MM.1S (cell line): ENCODE measurements around the gene TMEM218.
A peak's percentile ranks its signal among the peaks of the same experiment; 100 is the strongest.

Experiments used
- DNase-seq: peaks from one replicate; pipeline ENCODE4 v3.0.0-alpha.2; 2015
- H2AFZ ChIP-seq: fragments of 300-600 bp; sonication (generic); 2 replicates; pipeline ENCODE4 v1.6.0; 2016; ENCODE audit warnings: antibody characterized with exemption, low read length
- H3F3A ChIP-seq: fragments of 300-600 bp; sonication (generic); 2 replicates; pipeline ENCODE4 v1.6.1; 2016; ENCODE audit warnings: mild to moderate bottlenecking, antibody characterized with exemption, low read length, moderate library complexity, mixed read lengths; ENCODE audit not compliant: insufficient read depth
- H3K27ac ChIP-seq: fragments of 300-600 bp; sonication (generic); 2 replicates; pipeline ENCODE4 v1.5.1; 2016; ENCODE audit warnings: mild to moderate bottlenecking, low read length
- H3K27me3 ChIP-seq: fragments of 300-600 bp; sonication (generic); replicated peaks from 2 replicates; pipeline ENCODE4 v1.6.0; 2016; ENCODE audit warnings: low read length; ENCODE audit not compliant: insufficient read depth
- H3K36me3 ChIP-seq: fragments of 300-600 bp; sonication (generic); replicated peaks from 2 replicates; pipeline ENCODE4 v1.6.1; 2016; ENCODE audit warnings: mild to moderate bottlenecking, low read length, mixed read lengths; ENCODE audit not compliant: insufficient read depth
- H3K4me1 ChIP-seq: fragments of 300-600 bp; sonication (generic); 2 replicates; pipeline ENCODE4 v1.6.1; 2016; ENCODE audit warnings: low read length, mixed read lengths
- H3K4me2 ChIP-seq: fragments of 300-600 bp; sonication (generic); 2 replicates; pipeline ENCODE4 v1.6.0; 2016; ENCODE audit warnings: low read depth, low read length
- H3K4me3 ChIP-seq: fragments of 300-600 bp; sonication (generic); 2 replicates; pipeline ENCODE4 v1.5.1; 2016; ENCODE audit warnings: low read length, mixed read lengths
- H3K79me2 ChIP-seq: fragments of 300-600 bp; sonication (generic); 2 replicates; pipeline ENCODE4 v1.6.1; 2016; ENCODE audit warnings: mixed run types, low read length, mixed read lengths
- H3K9ac ChIP-seq: fragments of 300-600 bp; sonication (generic); 2 replicates; pipeline ENCODE4 v1.6.1; 2016; ENCODE audit warnings: low read length, mixed read lengths
- H3K9me2 ChIP-seq: fragments of 300-600 bp; sonication (generic); replicated peaks from 2 replicates; pipeline ENCODE4 v1.6.1; 2016; ENCODE audit warnings: mild to moderate bottlenecking, low read length, mixed read lengths; ENCODE audit not compliant: insufficient read depth
- H3K9me3 ChIP-seq: fragments of 300-600 bp; sonication (generic); replicated peaks from 2 replicates; pipeline ENCODE4 v1.6.1; 2016; ENCODE audit warnings: mild to moderate bottlenecking, low read length, mixed read lengths; ENCODE audit not compliant: insufficient read depth
- H4K20me1 ChIP-seq: fragments of 300-600 bp; sonication (generic); 2 replicates; pipeline ENCODE4 v1.6.1; 2016; ENCODE audit warnings: mild to moderate bottlenecking, low read length, moderate library complexity, mixed read lengths; ENCODE audit not compliant: insufficient read depth
- EZH2 ChIP-seq: fragments of 300-600 bp; sonication (generic); optimal IDR thresholded peaks from 2 replicates; pipeline ENCODE3; 2017; ENCODE audit warnings: low read depth, mild to moderate bottlenecking, antibody characterized with exemption, low read length, mixed read lengths
- EZH2phosphoT487 ChIP-seq: fragments of 300-600 bp; sonication (generic); IDR thresholded peaks from 2 replicates; pipeline ENCODE4 v1.6.1; 2018; ENCODE audit warnings: antibody characterized with exemption, low read length
- TF ChIP-seq, protein P1 (sequence below): fragments of 300-600 bp; sonication (generic); IDR thresholded peaks from 2 replicates; pipeline ENCODE4 v1.5.1; 2016; ENCODE audit warnings: antibody characterized with exemption, low read length, mixed read lengths

TMEM218 gene

GRCh38 chr11:125123194-125123946, 11.9 kb upstream of the TMEM218 start:
- Histone ChIP-seq H3K9ac (peak overlapping the region; percentile 6; the same call in 1 of the 2 replicates), H3K9me3 (no peaks in the 10 kb centered on the region), H3F3A (no peaks in the 10 kb centered on the region), H3K36me3 (no peaks in the 10 kb centered on the region), H3K4me3 (peak overlapping the region; percentile 53), H2AFZ (peak overlapping the region; percentile 94), H3K27ac (no peak overlapping the region), H3K9me2 (no peaks in the 10 kb centered on the region), H3K4me2 (peak overlapping the region; percentile 68), H4K20me1 (no peaks in the 10 kb centered on the region), H3K79me2 (no peaks in the 10 kb centered on the region), H3K27me3 (peaks cover 6% of the 10 kb centered on the region; the same call in 1 of the 2 replicates), H3K4me1 (peaks cover 8% of the 10 kb centered on the region; the same call in 1 of the 2 replicates)
- TF ChIP-seq EZH2phosphoT487 (no peak), EZH2 (no peak)
- TF ChIP-seq, protein P1, sequence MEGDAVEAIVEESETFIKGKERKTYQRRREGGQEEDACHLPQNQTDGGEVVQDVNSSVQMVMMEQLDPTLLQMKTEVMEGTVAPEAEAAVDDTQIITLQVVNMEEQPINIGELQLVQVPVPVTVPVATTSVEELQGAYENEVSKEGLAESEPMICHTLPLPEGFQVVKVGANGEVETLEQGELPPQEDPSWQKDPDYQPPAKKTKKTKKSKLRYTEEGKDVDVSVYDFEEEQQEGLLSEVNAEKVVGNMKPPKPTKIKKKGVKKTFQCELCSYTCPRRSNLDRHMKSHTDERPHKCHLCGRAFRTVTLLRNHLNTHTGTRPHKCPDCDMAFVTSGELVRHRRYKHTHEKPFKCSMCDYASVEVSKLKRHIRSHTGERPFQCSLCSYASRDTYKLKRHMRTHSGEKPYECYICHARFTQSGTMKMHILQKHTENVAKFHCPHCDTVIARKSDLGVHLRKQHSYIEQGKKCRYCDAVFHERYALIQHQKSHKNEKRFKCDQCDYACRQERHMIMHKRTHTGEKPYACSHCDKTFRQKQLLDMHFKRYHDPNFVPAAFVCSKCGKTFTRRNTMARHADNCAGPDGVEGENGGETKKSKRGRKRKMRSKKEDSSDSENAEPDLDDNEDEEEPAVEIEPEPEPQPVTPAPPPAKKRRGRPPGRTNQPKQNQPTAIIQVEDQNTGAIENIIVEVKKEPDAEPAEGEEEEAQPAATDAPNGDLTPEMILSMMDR = no peak
- no peak for DNase-seq

- Histone ChIP-seq H3K9ac (no peak overlapping the region), H3F3A (no peaks in the 10 kb centered on the region), H3K4me1 (no peaks in the 10 kb centered on the region), H3K79me2 (no peaks in the 10 kb centered on the region), H3K4me2 (no peak overlapping the region), H3K36me3 (no peaks in the 10 kb centered on the region), H3K9me3 (no peaks in the 10 kb centered on the region), H3K4me3 (no peak overlapping the region), H3K9me2 (no peaks in the 10 kb centered on the region), H2AFZ (no peak overlapping the region), H3K27me3 (no peaks in the 10 kb centered on the region), H4K20me1 (no peaks in the 10 kb centered on the region), H3K27ac (no peak overlapping the region)
- no peak for DNase-seq
- no peak for TF ChIP-seq EZH2phosphoT487
- TF ChIP-seq EZH2 = no peak
- TF ChIP-seq, protein P1 = no peak
Observed at GRCh38 chr11:125117429-125117828, 6.0 kb upstream of the TMEM218 start.

GRCh38 chr11:125114518-125114917, 3.1 kb upstream of the TMEM218 start:
- Histone ChIP-seq H3K27ac (no peak overlapping the region), H3F3A (peaks cover 5% of the 10 kb centered on the region; the same call in 1 of the 2 replicates), H3K79me2 (peaks cover 16% of the 10 kb centered on the region), H2AFZ (no peak overlapping the region), H3K9me2 (no peaks in the 10 kb centered on the region), H4K20me1 (no peaks in the 10 kb centered on the region), H3K4me3 (no peak overlapping the region), H3K4me2 (no peak overlapping the region), H3K27me3 (no peaks in the 10 kb centered on the region), H3K4me1 (peaks cover 11% of the 10 kb centered on the region; the same call in 1 of the 2 replicates), H3K9ac (no peak overlapping the region), H3K9me3 (no peaks in the 10 kb centered on the region), H3K36me3 (no peaks in the 10 kb centered on the region)
- TF ChIP-seq, protein P1 = peak; percentile 38
- TF ChIP-seq EZH2phosphoT487 = no peak
- peak; percentile 30 for DNase-seq
